Activated CD4-positive, alpha-beta T cell treated with anti-CD3 and anti-CD28 coated beads for 48 hours (primary cell): ENCODE results near the gene PRX.
"Not testable (repeated sequence)": the region's sequence is repeated elsewhere in the genome, so short reads cannot be mapped to it uniquely, and the experiment has no call there.

Experiments
- DNase-seq: peaks from one replicate; pipeline ENCODE4 v3.0.0-alpha.2; 2020

PRX gene, protein sequence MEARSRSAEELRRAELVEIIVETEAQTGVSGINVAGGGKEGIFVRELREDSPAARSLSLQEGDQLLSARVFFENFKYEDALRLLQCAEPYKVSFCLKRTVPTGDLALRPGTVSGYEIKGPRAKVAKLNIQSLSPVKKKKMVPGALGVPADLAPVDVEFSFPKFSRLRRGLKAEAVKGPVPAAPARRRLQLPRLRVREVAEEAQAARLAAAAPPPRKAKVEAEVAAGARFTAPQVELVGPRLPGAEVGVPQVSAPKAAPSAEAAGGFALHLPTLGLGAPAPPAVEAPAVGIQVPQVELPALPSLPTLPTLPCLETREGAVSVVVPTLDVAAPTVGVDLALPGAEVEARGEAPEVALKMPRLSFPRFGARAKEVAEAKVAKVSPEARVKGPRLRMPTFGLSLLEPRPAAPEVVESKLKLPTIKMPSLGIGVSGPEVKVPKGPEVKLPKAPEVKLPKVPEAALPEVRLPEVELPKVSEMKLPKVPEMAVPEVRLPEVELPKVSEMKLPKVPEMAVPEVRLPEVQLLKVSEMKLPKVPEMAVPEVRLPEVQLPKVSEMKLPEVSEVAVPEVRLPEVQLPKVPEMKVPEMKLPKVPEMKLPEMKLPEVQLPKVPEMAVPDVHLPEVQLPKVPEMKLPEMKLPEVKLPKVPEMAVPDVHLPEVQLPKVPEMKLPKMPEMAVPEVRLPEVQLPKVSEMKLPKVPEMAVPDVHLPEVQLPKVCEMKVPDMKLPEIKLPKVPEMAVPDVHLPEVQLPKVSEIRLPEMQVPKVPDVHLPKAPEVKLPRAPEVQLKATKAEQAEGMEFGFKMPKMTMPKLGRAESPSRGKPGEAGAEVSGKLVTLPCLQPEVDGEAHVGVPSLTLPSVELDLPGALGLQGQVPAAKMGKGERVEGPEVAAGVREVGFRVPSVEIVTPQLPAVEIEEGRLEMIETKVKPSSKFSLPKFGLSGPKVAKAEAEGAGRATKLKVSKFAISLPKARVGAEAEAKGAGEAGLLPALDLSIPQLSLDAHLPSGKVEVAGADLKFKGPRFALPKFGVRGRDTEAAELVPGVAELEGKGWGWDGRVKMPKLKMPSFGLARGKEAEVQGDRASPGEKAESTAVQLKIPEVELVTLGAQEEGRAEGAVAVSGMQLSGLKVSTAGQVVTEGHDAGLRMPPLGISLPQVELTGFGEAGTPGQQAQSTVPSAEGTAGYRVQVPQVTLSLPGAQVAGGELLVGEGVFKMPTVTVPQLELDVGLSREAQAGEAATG (N-terminal part only)

DNA sequence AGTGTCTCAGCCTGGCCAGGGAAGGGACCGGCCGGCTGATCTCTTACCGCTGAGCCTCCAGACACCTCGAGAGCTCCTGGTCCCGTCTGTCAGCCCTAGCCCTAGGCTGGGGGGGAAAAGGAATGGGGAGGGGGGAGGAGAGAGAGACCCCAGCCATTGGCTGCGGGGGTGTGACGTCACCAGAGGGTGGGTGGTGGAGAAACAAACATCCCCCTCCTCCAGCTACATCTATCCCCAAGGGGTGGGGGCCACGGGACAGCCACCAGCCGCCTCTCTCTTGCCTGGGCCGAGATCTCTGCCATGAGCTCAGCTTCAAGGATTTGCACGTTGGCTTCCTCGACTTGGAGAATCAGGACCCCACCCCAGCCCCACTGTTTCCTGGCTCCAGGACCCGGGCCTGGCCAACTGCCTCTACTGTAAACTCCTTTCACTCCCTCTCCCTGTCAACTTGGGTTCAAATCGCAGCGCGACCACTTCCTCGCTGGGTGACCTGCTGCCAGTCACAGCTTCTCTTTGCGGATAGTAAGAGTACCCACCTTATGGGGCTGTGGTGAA, at the start of gene PRX:
Gene PRX (minus strand): TSS at position 88 of the 555 bp plus-strand sequence. CDS start 5,446 bp downstream, outside the sequence.
- DNase-seq: no peak

DNA sequence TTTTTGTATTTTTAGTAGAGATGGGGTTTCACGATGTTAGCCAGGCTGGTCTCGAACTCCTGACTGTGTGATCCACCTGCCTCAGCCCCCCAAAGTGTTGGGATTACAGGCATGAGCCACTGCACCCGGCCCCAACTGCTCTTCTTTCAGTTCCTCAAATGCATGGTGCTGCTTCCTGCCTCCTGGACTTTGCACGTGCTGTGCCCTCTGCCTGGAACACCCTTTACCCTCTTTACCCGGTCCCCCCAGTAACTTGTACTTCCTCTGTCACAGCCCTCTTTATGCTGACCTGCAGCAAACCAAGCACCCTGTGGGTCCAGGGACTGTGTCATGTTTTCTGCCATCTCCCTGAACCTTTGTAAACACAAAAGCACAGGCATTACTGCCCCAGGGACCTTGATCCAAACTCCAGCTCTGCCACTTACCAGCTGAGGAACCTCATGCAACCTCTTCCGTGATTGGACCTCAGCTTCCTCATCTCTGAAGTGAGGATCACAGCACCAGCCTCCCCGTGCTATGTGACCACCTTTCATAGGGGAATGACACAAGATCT, 48.6 kb upstream of the PRX start:
- no peak for DNase-seq

DNA sequence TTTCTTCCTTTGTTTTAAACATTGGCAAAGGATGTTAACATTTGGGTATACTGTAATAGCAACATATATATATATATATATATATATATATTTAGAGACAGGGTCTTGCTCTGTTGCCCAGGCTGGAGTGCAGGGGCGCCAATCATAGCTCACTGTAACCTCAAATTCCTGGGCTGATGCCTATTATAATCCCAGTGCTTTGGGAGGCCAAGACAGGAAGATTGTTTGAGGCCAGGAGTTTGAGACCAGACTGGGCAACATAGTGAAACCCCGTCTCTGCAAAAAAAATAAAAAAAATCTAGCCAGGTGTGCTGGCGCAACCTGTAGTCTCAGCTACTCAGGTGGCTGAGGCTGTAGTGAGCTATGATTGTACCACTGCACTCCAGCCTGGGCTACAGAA, 47.0 kb upstream of the PRX start:
- DNase-seq: no peak

DNA sequence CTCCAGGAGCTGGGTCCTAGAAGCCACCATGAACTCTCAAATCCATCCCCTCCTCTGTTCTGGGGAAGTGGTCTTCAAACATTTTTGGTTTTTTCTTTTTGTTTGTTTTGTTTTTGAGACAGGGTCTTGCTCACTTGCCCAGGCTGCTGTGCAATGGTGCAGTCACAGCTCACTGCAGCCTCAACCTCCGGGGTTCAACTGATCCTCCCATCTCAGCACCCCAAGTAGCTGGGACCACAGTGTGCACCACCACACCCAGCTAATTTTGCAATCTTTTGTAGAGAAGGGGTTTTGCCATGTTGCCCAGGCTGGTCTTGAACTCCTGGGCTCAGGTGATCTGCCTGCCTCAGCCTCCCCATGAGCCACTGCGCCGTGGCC, 45.4 kb upstream of the PRX start:
- no peak for DNase-seq

DNA sequence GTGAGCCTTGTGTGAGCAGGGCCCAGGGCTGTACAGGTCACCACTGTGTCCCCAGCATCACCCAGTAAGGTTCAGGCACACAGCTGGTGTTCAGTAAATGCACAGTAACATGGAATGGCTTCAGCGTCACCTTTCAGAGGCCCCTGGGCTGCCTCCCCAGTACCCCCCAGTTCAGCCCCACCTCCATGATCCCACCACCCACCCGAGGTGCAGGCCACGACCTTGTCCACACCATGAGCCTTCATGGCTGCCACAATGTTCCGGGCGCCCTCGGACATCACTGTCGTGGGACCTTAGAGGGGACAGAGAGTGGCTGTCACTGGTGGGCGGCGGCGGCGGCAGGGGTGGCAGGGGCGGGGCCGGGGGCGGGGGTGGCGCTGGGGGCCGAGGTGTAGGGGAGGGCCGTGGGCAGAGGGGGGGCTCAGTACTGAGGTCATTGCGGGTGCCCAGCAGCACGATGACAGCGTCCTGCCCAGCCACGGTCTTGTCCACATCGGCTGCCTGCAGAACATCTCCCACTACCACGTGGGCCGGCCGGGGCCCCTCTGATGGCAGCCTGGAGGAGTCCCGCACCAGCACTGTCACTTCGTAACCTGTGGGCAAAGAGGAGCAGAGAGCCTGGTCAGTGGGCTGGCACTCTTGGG, 44.9 kb upstream of the PRX start:
- DNase-seq: no peak

DNA sequence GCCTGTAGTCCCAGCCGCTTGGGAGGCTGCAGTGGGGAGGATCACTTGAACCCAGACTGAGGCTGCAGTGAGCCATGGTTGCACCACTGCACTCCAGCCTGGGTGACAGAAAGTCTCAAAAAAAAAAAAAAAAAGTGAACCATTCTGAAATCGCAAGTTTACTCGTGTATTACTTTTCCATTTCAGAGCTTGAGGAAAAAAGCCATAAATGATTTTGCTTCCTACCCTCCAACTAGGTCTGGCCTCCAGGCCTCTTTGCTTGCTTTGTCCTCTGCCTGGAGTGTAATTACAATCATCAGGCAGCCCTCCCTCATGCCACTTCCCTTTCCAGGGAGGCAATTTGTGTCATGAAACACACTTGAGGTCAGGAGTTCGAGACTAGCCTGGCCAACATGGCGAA, 43.9 kb upstream of the PRX start:
- no peak for DNase-seq

DNA sequence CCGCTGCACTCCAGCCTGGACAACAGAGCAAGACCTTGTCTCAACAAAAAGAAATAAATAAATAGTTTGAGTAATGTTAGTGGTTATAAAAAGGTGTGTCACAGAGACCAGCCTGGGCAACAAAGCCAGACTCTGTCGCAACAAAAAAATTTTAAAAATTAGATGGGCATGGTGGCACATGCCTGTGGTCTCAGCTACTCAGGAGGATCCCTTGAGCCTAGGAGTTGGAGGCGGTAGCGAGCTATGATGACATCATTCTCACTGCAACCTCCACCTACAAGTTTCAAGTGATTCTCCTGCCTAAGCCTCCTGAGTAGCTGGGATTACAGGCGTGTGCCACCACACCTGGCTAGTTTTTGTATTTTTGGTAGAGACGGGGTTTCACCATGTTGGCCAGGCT, 40.8 kb upstream of the PRX start:
- not testable (repeated sequence) for DNase-seq

DNA sequence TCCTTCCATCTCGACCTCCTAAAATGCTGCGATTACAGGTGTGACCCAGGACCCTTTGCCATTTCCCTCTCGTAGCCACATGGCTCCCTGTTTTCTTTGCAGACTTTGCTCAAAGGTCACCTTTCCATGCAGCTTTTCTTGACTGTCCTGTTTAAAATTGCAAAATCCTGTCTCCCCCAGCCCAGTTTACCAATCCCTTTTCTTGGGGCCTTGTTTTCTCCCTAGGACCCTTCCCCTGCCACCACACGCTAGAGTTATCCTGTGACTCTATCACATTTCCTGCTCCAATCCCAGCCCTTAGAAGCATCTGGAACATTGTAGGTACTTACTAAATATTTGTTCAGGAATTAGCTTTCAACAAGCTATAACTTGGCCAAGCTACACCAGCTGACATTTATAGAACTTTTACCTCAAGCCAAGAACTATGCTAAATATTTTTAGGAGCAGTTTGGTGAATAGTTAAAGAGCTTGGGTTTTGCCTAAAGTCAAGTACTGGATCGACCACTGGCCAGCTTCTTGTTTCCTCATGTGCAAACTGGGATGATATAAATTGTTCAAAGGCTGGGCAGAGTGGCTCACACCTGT, 40.1 kb upstream of the PRX start:
- DNase-seq: no peak

DNA sequence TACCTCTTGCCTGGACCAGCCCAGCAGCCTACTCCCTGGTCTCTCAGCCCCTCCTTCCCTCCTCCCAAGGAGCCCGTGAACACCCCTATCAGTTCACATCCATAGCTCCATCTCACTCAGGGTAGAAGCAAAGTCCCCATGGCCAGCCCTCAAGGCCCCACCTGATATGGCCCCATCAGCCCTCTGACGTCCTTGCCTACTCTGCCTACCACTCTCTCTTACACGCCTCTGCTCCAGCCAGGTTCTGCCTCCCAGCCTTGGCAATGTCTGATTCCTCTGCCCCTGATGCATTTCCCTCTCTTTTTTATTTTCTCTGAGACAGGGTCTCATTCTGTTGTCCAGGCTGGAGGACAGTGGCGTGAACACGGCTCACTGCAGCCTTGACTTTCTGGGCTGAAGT, 38.8 kb upstream of the PRX start:
- DNase-seq: no peak

DNA sequence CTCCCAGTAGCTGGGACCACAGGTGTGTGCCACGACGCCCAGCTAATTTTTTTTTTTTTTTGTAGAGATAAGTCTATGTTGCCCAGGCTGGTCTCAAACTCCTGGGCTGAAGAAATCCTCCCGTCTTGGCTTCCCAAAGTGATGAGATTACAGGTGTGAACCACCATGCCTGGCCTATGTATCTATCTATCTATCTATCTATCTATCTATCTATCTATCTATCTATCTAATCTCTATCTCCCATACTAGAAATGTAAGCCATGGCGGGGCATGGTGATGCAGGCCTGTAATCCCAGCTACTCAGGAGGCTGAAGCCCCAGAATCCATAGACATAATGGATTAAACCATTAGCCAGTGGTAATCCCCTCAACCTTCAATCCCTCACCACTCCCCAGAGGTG, 37.5 kb upstream of the PRX start:
- no peak for DNase-seq

DNA sequence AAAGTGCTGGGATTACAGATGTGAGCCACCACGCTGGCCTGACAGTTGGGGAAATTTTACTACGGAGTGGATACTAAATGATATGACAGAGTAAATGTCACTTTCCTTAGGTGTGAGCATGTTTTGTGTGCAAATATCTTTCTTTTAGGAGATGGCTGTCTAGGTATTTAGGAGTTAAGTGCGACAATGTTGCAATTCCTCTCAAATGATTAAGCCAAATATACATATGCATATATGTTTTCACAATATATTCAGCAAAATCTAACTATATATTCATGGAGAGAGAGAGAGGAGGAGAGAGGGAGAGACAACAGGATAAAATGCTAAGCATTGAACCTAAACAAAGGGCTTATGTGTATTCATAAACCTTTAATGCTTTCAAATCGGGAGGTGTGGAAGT, 36.3 kb upstream of the PRX start:
- DNase-seq: no peak

DNA sequence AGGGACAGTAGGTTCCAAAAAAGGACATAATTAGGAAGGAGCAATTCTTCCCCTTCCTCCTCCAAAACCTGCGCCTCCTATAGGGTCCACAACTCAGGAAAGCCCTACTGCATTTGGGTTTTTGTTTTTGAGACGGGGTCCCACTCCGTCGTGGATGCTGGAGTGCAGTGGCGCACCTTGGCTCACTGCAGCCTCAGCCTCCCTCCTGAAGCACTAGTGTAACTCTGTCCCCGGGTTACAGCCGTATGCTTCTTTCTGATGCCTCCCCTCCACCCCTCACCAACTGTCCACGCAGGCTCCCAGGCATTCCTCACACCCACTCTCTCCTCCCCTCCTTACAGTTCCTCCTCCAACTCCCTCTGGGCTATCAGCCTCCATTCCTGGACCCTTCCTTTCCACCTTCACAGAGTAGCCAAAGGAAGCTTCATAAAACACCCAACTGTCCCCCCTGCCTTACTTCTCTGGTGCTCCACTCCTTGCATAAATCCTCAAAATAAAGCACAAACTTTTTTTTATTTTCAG, 33.1 kb upstream of the PRX start:
- DNase-seq: no peak

DNA sequence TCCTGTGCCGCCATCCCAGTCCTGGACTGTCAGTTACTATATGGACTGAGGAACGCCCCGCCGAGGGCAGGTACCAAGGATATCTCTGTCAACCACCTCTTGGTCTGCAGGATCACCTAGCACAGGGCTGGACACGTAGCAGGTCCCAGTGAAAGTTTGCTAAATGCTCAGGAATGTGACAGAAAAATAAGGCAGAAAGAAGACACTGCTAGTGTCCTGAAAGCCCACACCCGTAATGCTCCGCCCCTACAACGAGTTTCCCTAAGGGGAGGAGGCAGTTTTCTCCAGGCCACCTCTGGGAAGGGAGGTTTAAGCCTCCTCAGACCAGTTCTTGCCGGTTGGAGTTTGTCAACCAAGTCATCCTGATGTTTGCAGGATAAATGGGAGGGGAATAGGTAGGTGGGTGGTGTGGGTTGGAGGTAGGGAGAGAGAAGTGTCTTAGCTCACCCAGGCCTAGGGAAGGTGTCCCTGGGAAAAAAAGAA, 32.6 kb upstream of the PRX start:
- DNase-seq: no peak

DNA sequence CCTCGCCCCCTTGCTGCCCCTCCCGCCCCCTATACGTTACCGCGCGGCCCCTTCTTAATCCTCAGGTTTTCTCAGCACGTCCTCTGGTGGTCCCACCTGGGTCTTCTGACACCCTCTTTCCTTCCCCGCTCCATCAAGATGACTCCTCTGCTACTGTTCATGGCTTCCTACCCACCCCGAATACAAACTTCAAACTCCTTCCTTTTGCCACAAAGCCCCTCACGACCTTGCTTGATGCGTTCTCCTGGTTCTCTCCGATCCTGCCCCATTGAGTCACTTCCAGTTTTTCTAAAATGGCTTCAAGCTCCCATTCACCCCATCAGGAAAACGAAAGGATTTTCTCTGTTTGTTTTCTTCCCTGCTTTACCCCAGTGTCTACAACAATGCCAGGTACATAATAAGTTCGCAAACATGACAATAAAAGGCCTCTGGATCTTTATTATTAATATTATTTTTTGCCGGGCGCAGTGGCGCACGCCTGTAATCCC, 31.7 kb upstream of the PRX start:
- DNase-seq: no peak

DNA sequence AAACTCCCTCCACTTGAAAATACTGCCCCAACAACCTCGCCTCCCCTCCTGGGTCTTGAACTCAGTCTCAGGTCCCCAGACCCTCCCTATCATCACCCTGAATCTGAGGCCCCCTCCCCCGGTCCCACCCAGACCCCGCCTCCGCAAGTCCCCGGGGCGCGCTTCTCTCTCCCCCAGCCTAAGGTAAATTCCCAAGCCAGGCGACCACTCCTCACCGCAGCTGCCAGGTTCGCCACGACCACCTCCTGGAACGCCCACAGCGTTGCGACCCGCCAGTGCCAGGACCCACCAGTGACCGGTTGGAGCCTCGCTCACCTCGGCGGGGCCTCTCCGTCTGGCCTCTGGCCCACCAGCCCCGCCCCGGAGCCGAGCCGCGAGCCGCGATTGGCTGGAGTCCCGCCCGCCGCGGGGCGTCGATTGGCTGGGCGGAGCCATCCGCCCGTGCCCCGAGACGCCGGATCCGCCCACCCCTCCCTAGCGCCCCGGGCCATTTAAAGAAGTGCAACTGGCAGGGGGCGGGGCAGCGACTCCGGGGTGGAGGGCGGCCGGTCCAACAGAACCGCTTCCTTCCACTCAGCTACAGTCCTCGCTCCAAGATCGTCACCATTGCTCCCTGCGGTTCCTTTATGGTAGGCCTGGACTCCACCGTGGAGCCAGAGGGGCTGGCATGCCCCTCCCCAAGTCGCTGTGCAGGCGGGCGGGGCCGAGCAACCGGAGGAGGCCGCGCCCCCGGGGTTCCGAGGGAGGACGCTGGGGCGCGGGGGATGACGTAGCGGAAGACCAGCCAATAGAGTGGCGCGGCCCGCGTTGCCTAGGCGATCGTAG, 31.0 kb upstream of the PRX start, which contains the start of gene SERTAD3:
Gene SERTAD3 (minus strand): TSS at position 336 of the 825 bp plus-strand sequence. CDS start 2,255 bp downstream, outside the sequence.
- peak; percentile 98 for DNase-seq

DNA sequence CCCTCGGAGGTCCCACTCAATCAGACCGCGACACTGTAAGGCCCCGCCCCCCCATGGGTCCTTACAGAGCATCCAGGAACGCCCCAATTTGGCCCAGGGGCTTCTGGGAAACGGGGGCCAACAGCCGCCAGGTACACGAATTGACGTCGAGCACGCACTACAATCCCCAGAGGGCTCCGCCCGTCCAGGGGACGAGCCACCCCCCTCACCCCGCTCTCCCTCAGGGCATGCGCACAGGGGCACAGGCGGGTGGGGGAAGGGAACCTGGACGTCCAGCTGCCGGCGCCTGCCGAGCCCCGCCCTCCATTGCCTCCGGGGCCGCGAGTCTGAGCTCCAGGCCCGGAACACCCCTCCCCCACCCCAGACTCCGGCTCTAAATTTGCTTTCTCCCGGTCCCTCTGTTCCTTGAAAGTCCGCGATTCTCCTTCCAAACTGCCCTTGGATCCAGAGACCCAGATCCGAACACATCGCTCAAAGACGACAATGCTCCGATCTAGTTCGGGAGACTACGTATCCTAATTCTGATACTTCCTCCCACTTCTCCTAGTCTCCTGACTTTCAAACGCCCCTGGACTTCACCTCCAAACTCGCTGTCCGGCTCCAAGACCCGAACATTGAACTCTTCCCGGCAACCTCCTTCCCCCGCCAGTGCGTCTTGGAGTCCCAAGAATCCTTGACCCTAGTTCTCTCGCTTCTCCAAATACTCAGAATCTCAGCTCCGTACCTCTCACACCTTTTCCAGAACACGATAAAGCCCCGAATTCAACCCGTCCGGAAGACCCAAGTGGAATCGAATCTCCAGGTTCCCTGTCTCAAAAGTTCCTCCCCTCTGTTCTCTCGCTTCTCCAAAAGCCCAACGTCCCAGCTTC, 30.2 kb upstream of the PRX start:
- peak; percentile 99 for DNase-seq

DNA sequence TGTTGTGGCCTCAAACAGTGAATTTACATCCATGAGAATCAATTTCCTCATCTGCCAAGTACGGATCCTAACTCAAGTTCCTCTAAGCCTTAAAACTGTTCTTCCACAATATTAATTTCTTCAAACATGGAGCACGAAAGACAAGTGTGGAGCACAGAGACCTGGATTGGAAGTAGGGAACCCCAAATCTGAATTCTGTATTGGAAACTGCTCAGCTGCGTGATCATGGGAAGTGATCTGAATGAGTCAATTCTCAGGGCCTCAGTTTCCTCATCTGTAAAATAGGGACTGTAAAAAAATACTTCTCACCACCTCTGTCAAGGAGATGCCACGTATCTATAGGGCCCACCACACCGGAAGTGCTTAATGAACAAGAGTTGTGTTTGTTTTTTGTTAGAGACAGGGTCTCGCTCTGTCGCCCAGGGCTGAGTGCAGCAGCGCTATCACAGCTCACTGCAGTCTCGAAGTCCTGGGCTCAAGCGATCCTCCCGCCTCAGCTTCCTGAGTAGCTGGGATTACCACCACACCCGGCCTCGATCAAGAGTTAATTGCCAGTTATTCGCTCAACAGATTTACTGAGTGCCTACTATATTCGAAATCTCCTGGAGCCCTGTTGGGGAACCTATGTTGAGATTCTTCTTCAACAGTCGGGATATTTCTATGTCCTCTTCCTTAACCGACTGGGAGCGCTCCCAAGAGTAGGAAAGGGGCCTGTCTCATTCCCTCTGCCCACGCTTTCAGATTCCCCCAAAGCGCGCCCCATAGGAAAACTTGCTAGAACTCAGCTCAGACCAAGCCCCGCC, 29.4 kb upstream of the PRX start:
- no peak for DNase-seq

DNA sequence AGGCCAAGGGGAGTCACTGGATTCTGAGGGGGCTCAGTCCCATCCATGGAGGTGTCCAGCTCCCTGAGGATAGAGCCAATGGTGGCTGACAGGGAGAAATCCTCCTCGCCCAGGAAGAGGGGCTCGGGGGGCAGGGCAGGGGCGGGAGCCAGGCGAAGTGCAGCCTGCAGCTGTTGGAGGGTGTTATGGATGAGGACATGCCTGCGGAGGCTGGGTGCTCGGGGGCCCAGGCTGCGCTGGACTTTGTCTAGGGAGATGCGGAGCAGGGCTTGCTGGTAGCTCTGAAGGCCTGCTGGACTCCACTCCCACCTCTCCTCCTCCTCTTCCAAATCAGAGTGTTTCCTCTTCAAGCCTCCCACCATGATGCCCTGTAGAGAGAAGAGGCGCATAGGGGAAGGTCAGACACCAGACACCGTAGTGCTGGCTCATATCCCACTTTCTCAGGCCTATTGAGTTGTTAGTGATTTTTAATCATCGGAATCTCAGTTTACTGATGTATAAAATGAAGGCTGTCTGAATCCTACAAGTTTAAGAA, 28.6 kb upstream of the PRX start:
- no peak for DNase-seq
